CD4-positive, CD25-positive, alpha-beta regulatory T cell (primary cell): Measurements from ENCODE around the gene BRI3. TPM values are rescaled to one million over a fixed set of nuclear protein-coding genes. Genes with fewer than 3 reads are reported as not detected.

ENCODE experiments used
- ATAC-seq, 2 donors: fragments of 150-1000 bp; cut with Tn5 transposase; one replicate each; pipeline ENCODE4 v1.10.0; 2021; ENCODE audit warnings: low read depth in 2 of 2, moderate number of reproducible peaks in 2 of 2, moderate library complexity in 1 of 2
- DNase-seq, 3 donors: peaks; one replicate each; pipeline versions ENCODE4 v3.0.0 to v3.0.0-alpha.2; 2012 to 2022; ENCODE audit warnings: mixed read lengths in 1 of 3
- H3K27ac ChIP-seq: one replicate; pipeline ENCODE4 v1.7.0; 2013; ENCODE audit warnings: mild to moderate bottlenecking, low read length; ENCODE audit not compliant: insufficient read depth, poor library complexity, severe bottlenecking
- H3K27me3 ChIP-seq: one replicate; pipeline ENCODE4 v1.7.0; 2013; ENCODE audit warnings: low read length; ENCODE audit not compliant: control insufficient read depth, insufficient read depth
- H3K36me3 ChIP-seq: one replicate; pipeline ENCODE4 v1.7.0; 2013; ENCODE audit warnings: mild to moderate bottlenecking, low read length, moderate library complexity; ENCODE audit not compliant: control insufficient read depth, insufficient read depth
- H3K4me1 ChIP-seq: 2 replicates; pipeline ENCODE4 v1.7.0; 2013; ENCODE audit warnings: mild to moderate bottlenecking, low read length; ENCODE audit not compliant: insufficient read depth, control insufficient read depth, poor library complexity, severe bottlenecking
- H3K4me3 ChIP-seq: one replicate; pipeline ENCODE4 v1.7.0; 2013; ENCODE audit warnings: low read depth, mild to moderate bottlenecking, low read length, moderate library complexity
- H3K9me3 ChIP-seq, 2 experiments: 1 replicate in 1 of 2; 2 replicates in 1 of 2; pipeline ENCODE4 v1.7.0; 2013; ENCODE audit warnings: low read length in 2 of 2, mild to moderate bottlenecking in 1 of 2, moderate library complexity in 1 of 2; ENCODE audit not compliant: control insufficient read depth in 2 of 2
- H3K27ac Mint-ChIP-seq, 3 donors: one replicate each; pipeline ENCODE4 v1.8.0; 2020 to 2022; ENCODE audit warnings: mild to moderate bottlenecking in 3 of 3, mixed read lengths in 3 of 3, moderate library complexity in 2 of 3
- H3K27me3 Mint-ChIP-seq: one replicate; pipeline ENCODE4 v1.8.0; 2022; ENCODE audit warnings: mild to moderate bottlenecking, mixed read lengths
- H3K36me3 Mint-ChIP-seq: one replicate; pipeline ENCODE4 v1.8.0; 2020; ENCODE audit warnings: mixed read lengths
- H3K4me1 Mint-ChIP-seq, 4 donors: one replicate each; pipeline ENCODE4 v1.8.0; 2020 to 2022; ENCODE audit warnings: mixed read lengths in 4 of 4, mild to moderate bottlenecking in 1 of 4
- H3K4me3 Mint-ChIP-seq, 4 donors: one replicate each; pipeline ENCODE4 v1.8.0; 2020 to 2022; ENCODE audit warnings: mild to moderate bottlenecking in 4 of 4, mixed read lengths in 4 of 4, moderate library complexity in 3 of 4
- H3K9me3 Mint-ChIP-seq, 7 donors: one replicate each; pipeline ENCODE4 v1.8.0; 2020 to 2022; ENCODE audit warnings: mixed read lengths in 7 of 7, mild to moderate bottlenecking in 3 of 7, moderate library complexity in 2 of 7
- polyA plus RNA-seq, 4 donors: library from polyadenylated mRNA; unstranded; fragments of 300-500 nt; fragmentation: Illumina TruSeq; gene quantifications; one replicate each; pipeline ENCODE4 v1.2.3, GENCODE V29; 2021
- total RNA-seq: library from RNA; stranded (reverse); gene quantifications from one replicate; pipeline ENCODE4 v1.2.3, GENCODE V29; 2022

Gene BRI3
- total and polyA plus RNA-seq, 5 donors from 2014 or later = 15.6 to 55.9 (median 16.4) TPM

GRCh38 chr7:98244871-98245270, 36.6 kb upstream of the BRI3 start:
- H3K4me1 Mint-ChIP-seq = peaks cover 5 to 49% (median 12%) of the 10 kb centered on the region in 4 donors

GRCh38 chr7:98248156-98248555, 33.3 kb upstream of the BRI3 start:
- no peak overlapping the region for H3K4me3 ChIP-seq
- no peak for DNase-seq
- H3K9me3 ChIP-seq = no peaks in the 10 kb centered on the region
- peaks cover 8% of the 10 kb centered on the region for H3K36me3 Mint-ChIP-seq
- peaks cover 26% of the 10 kb centered on the region for H3K36me3 ChIP-seq
- H3K27ac ChIP-seq = peak overlapping the region; percentile 92
- no peaks in the 10 kb centered on the region for H3K9me3 Mint-ChIP-seq
- H3K27me3 Mint-ChIP-seq = no peaks in the 10 kb centered on the region
- H3K27ac Mint-ChIP-seq = peak overlapping the region; percentile 85 to 97 (median 87)
- H3K4me3 Mint-ChIP-seq = peak overlapping the region in 3 of 4 donors; percentile 41 to 69 (median 65)
- no peak for ATAC-seq
- H3K4me1 Mint-ChIP-seq = peaks cover 14 to 72% (median 27%) of the 10 kb centered on the region in 4 donors
- H3K4me1 ChIP-seq = peaks cover 46% of the 10 kb centered on the region
- H3K27me3 ChIP-seq = no peaks in the 10 kb centered on the region

More at GRCh38 chr7:98244871-98245270, 36.6 kb upstream of the BRI3 start:
- Histone ChIP-seq H3K27ac (no peak overlapping the region), H3K36me3 (peaks cover 39% of the 10 kb centered on the region), H3K9me3 (no peaks in the 10 kb centered on the region), H3K4me3 (no peak overlapping the region), H3K27me3 (no peaks in the 10 kb centered on the region), H3K4me1 (peaks cover 19% of the 10 kb centered on the region)
- Mint-ChIP-seq H3K36me3 (peaks cover 17% of the 10 kb centered on the region), H3K27ac (peak overlapping the region in 1 of 3 donors; percentile 42), H3K4me3 (no peak overlapping the region), H3K9me3 (no peaks in the 10 kb centered on the region), H3K27me3 (no peaks in the 10 kb centered on the region)
- no peak for ATAC-seq
- DNase-seq = no peak

GRCh38 chr7:98249106-98249505, 32.4 kb upstream of the BRI3 start:
- peaks cover 19% of the 10 kb centered on the region for H3K36me3 ChIP-seq
- H3K27ac Mint-ChIP-seq = peak overlapping the region; percentile 97 to 99 (median 99)
- DNase-seq (peak in 1 of 3 donors; percentile 49), ATAC-seq (no peak)
- no peaks in the 10 kb centered on the region for H3K27me3 Mint-ChIP-seq
- peaks cover 8% of the 10 kb centered on the region for H3K36me3 Mint-ChIP-seq
- no peaks in the 10 kb centered on the region for H3K9me3 ChIP-seq
- peaks cover 50% of the 10 kb centered on the region for H3K4me1 ChIP-seq
- peaks cover 14 to 75% (median 28%) of the 10 kb centered on the region in 4 donors for H3K4me1 Mint-ChIP-seq
- H3K4me3 ChIP-seq = peak overlapping the region; percentile 40
- no peaks in the 10 kb centered on the region for H3K27me3 ChIP-seq
- no peaks in the 10 kb centered on the region for H3K9me3 Mint-ChIP-seq
- peak overlapping the region; percentile 92 for H3K27ac ChIP-seq
- H3K4me3 Mint-ChIP-seq = peak overlapping the region; percentile 70 to 99 (median 83)

GRCh38 chr7:98250789-98251188, 30.7 kb upstream of the BRI3 start:
- H3K27me3 ChIP-seq = no peaks in the 10 kb centered on the region
- peaks cover 56% of the 10 kb centered on the region for H3K4me1 ChIP-seq
- H3K36me3 Mint-ChIP-seq = peaks cover 14% of the 10 kb centered on the region
- ATAC-seq (peak; percentile 20 to 21), DNase-seq (peak; percentile 34 to 89 (median 70))
- peak overlapping the region; percentile 92 for H3K27ac ChIP-seq
- peaks cover 22 to 78% (median 37%) of the 10 kb centered on the region in 4 donors for H3K4me1 Mint-ChIP-seq
- no peaks in the 10 kb centered on the region for H3K27me3 Mint-ChIP-seq
- H3K4me3 ChIP-seq = peak overlapping the region; percentile 85
- H3K27ac Mint-ChIP-seq = peak overlapping the region; percentile 97 to 99 (median 99)
- H3K36me3 ChIP-seq = peaks cover 9% of the 10 kb centered on the region
- H3K4me3 Mint-ChIP-seq = peak overlapping the region; percentile 94 to 99 (median 97)
- H3K9me3 ChIP-seq = no peaks in the 10 kb centered on the region
- H3K9me3 Mint-ChIP-seq = no peaks in the 10 kb centered on the region

- H3K27ac ChIP-seq = peak overlapping the region; percentile 92
- peaks cover 56% of the 10 kb centered on the region for H3K4me1 ChIP-seq
- H3K4me3 ChIP-seq = peak overlapping the region; percentile 85
- H3K27ac Mint-ChIP-seq = peak overlapping the region; percentile 97 to 99 (median 99)
- H3K4me1 Mint-ChIP-seq = peaks cover 23 to 80% (median 39%) of the 10 kb centered on the region in 4 donors
- no peaks in the 10 kb centered on the region for H3K9me3 Mint-ChIP-seq
- peak overlapping the region; percentile 94 to 99 (median 97) for H3K4me3 Mint-ChIP-seq
- ATAC-seq = peak; percentile 68 to 69
- H3K9me3 ChIP-seq = no peaks in the 10 kb centered on the region
- H3K27me3 ChIP-seq = no peaks in the 10 kb centered on the region
- peak; percentile 28 to 91 (median 85) for DNase-seq
- H3K36me3 Mint-ChIP-seq = peaks cover 16% of the 10 kb centered on the region
- no peaks in the 10 kb centered on the region for H3K27me3 Mint-ChIP-seq
- H3K36me3 ChIP-seq = peaks cover 6% of the 10 kb centered on the region
These were observed 30.3 kb upstream of the BRI3 start for GRCh38 chr7:98251231-98251600.

- Mint-ChIP-seq H3K27ac (peak within 1 kb of the TSS; percentile 97 to 99 (median 99)), H3K36me3 (peaks cover 22% of the 10 kb centered on the region), H3K4me3 (peak within 1 kb of the TSS; percentile 94 to 99 (median 97)), H3K9me3 (no peaks in the 10 kb centered on the region), H3K27me3 (no peaks in the 10 kb centered on the region), H3K4me1 (peaks cover 23 to 82% (median 43%) of the 10 kb centered on the region in 4 donors)
- peak; percentile 87 to 95 (median 92) for DNase-seq
- Histone ChIP-seq H3K4me3 (peak within 1 kb of the TSS; percentile 86), H3K36me3 (peaks cover 11% of the 10 kb centered on the region), H3K4me1 (peaks cover 56% of the 10 kb centered on the region), H3K27me3 (no peaks in the 10 kb centered on the region), H3K27ac (peak within 1 kb of the TSS; percentile 92), H3K9me3 (no peaks in the 10 kb centered on the region)
- ATAC-seq = peak; percentile 83 to 85
These were observed 29.7 kb upstream of the BRI3 start, which contains the start of gene TECPR1 for GRCh38 chr7:98251601-98252424. Gene TECPR1 (minus strand): TSS chr7:98252232. CDS start chr7:98246146, 6,086 bp downstream.

- Mint-ChIP-seq H3K36me3 (peaks cover 22% of the 10 kb centered on the region), H3K4me1 (peaks cover 23 to 79% (median 44%) of the 10 kb centered on the region in 4 donors)
- peak; percentile 7 for ATAC-seq
These were observed 28.9 kb upstream of the BRI3 start for GRCh38 chr7:98252425-98253054.

More at GRCh38 chr7:98252425-98253054, 28.9 kb upstream of the BRI3 start:
- no peaks in the 10 kb centered on the region for H3K27me3 ChIP-seq
- peak overlapping the region; percentile 94 to 99 (median 97) for H3K4me3 Mint-ChIP-seq
- H3K4me3 ChIP-seq = peak overlapping the region; percentile 86
- peak overlapping the region; percentile 92 for H3K27ac ChIP-seq
- H3K9me3 ChIP-seq = no peaks in the 10 kb centered on the region
- peak overlapping the region; percentile 97 to 99 (median 99) for H3K27ac Mint-ChIP-seq
- H3K36me3 ChIP-seq = peaks cover 11% of the 10 kb centered on the region
- H3K9me3 Mint-ChIP-seq = no peaks in the 10 kb centered on the region
- no peaks in the 10 kb centered on the region for H3K27me3 Mint-ChIP-seq
- no peak for DNase-seq
- H3K4me1 ChIP-seq = peaks cover 56% of the 10 kb centered on the region
